Smooth muscle cell of the brain vasculature (primary cell): ENCODE measurements around the gene PDE1A.

Experiments used
- DNase-seq: peaks from one replicate; pipeline ENCODE4 v3.0.0-alpha.2; 2012; ENCODE audit warnings: low read depth, low spot score

PDE1A gene

DNA sequence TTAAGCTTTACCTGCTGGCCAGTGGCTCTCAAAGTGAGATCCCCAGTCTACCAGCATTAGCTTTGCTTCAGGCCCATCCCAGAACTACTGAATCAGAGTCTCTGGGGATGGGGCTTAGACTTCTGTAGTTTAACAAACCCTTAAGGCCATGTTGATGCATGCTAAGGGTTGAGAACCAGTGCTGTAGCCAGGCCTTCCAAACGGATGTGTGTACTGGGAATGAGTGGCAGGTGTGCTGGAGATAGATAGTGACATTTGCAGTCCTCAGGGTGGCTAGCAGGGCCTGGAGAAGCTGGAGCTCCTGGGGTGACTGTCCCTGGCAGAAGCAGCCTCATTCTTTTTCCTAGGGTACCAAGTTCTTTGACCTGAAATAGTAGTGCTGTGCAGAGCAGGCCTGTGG is 292.6 kb downstream of the PDE1A start:
- no peak for DNase-seq

GRCh38 chr2:182133195-182133891 is 293.5 kb downstream of the PDE1A start:
- DNase-seq = no peak

GRCh38 chr2:182132605-182133004 is 294.2 kb downstream of the PDE1A start:
- no peak for DNase-seq

- no peak for DNase-seq
Measured at GRCh38 chr2:182128821-182129707, 297.8 kb downstream of the PDE1A start.

DNA sequence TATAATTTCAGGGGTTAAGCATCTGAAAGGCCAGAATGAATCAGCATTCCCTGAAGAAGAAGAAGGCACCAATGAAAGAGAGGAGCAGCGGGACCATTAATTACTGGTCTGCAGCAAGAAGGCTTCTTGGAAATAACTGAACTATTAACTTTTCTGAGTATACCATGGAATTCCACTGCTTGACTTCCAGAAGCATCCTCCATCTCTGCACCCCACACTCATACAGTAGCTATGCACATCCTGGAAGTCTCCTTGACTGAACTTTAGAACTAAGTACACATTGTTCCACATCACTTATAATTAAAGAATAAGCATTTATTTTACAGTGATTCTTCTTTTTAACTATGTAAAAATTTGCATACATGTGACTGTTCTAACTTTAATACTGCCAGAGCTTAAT is 309.6 kb downstream of the PDE1A start:
- no peak for DNase-seq

- no peak for DNase-seq
Measured at GRCh38 chr2:182116774-182117173, 310.1 kb downstream of the PDE1A start.

- DNase-seq = no peak
Measured at GRCh38 chr2:182115258-182115657, 311.6 kb downstream of the PDE1A start.

DNA sequence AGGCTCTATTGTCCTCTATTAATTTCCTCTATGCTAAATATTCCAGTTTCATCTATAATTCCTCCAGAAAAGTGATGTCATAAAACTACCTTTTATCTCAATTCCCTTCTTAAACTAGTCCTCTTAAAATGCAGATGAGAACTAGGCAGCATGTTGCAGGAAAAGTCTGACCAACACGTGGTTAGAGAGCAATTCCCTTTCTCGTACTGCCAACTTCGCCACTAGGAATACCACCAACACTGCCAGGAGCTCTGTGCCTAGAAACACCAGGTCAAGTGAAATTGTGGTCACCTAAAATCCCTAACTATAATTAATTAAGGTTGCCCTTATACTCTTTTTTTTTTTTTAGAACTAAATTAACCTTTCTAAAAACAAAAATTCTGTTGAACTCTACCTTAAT is 313.5 kb downstream of the PDE1A start:
- no peak for DNase-seq

DNA sequence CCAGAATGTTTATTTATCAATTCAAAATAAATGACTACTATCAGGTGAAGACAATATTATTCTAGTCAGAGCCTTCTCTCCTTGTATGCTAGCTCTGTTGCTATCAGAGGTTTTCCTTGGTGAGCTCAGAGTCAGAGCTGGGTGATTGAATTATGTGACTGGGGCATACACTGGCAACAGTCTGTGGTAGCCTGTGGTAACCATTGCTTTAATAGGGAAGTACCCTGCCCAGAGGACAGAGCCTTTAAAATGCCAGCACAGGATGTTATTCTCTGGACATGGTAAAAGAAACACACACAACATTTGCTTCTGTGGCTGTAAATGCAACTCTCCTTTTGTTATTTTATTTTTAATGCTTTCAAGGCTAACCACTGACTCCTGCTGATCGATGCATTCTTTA is 316.5 kb downstream of the PDE1A start:
- DNase-seq = no peak

DNA sequence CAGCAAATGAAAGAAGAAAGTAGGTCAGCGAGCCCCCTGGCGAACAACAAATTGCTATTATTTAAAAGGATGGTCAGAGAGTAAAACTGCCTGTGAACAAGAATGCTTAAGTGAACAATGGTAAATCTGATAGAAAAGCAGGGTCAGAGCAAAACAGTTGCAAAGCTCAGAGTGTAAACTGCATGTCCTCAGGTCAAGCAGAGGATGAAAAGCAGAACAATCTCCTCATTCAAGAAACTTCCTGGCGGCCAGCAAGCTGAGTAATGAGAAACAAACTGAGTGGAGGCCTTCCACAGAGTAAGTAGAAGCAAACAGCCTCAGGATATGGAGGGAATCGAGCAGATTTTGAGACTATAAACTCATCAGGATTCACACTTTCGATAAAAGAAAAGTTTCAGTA is 323.3 kb downstream of the PDE1A start:
- no peak for DNase-seq

DNA sequence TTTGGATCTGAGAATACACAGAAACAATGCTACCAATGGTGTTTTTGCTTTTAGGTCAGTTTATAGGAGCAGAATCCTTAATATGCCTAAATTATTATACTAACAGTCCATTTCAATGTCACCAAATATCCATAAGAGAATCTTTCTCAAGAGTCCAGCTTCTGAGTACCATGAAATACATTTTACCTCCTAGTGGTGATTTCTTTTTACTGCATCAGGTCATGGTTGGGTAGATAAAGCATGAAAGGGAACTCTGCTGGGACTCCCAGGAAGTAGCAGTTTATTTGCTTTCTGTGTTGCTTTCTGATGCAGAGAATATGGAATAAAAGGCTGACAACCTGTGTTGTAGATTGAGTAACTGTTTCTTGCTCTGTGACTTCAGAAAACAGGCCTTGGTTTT is 325.6 kb downstream of the PDE1A start:
- no peak for DNase-seq

DNA sequence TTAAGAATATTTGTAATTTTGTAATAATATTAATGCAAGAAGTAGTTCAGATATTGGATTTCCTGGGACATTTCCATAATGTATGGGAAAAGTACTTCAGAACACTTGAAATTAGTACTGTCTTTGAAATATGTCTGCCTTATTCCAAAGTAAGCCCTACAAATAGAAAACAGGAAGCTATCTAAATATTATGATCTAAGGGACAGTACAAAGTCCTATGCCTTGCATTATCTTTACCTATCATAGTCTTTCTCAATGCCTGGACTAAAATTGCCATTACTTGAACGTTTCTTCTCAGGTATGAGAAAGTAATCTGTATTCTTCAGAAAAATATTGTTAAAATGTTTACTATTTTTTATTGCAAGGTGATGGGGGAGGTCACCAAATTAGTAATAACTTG is 328.2 kb downstream of the PDE1A start:
- no peak for DNase-seq

DNA sequence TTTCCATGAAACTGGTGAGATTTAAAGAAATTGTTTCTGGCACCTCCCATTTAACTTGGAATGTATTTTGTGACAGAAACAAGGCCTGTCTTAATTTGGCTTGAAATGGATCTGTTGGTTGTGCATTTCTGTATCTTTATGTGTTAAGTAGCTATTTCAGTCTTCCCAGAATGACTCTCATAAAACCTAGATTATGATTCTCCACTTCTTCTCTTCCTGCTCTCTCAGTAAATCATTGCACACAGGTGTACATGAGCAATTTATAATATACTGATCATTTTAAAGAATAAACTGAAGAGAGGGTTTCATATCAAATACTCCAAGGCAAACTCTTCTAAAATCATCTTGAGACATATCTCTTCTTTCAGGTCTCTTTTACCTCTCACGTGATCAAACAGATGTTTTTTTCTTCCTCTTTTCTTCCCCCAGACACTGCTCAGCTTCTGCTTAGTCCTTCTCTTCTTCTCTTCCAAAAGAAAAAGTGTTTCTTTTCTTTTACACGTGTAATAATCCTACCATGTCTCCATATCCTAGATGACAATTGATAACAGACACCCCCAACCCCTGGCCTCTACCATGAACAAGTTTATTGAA is 329.2 kb downstream of the PDE1A start:
- no peak for DNase-seq

- no peak for DNase-seq
Measured at GRCh38 chr2:182090486-182090885, 336.4 kb downstream of the PDE1A start.
